ENCODE results near the gene ASAP2.

DNA sequence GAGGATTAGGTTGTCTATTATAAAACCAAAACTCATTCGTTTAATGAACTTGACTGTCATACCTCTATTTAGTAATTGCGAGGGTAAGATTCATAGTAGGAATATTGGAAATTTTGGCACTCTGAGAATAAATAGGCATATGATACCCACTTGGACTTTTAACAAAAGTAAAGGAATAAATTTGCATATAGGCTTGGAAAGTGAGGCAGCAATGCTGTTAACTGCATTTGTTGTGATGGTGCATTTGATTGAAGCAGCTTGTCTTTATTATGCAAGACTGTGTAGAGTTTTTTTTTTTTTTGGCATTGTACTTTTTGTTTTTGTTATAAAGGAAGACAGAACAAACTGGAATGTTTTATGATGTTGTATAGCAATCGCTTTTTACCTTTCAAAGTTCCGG is 197.8 kb downstream of the ASAP2 start:
- TF ChIP-seq, protein P1, sequence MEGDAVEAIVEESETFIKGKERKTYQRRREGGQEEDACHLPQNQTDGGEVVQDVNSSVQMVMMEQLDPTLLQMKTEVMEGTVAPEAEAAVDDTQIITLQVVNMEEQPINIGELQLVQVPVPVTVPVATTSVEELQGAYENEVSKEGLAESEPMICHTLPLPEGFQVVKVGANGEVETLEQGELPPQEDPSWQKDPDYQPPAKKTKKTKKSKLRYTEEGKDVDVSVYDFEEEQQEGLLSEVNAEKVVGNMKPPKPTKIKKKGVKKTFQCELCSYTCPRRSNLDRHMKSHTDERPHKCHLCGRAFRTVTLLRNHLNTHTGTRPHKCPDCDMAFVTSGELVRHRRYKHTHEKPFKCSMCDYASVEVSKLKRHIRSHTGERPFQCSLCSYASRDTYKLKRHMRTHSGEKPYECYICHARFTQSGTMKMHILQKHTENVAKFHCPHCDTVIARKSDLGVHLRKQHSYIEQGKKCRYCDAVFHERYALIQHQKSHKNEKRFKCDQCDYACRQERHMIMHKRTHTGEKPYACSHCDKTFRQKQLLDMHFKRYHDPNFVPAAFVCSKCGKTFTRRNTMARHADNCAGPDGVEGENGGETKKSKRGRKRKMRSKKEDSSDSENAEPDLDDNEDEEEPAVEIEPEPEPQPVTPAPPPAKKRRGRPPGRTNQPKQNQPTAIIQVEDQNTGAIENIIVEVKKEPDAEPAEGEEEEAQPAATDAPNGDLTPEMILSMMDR (conservative IDR thresholded peaks at IDR 0.05; ENCODE audit: low read length) = no peak
- TF ChIP-seq EZH2phosphoT487 (IDR thresholded peaks at IDR 0.05; ENCODE audit: borderline replicate concordance, low read depth, low read length) = no peak
